Glutamatergic neuron (in vitro differentiated cells): ENCODE data around the gene PLAAT5. TPM values are rescaled to one million over a fixed set of nuclear protein-coding genes. Genes with fewer than 3 reads are reported as not detected.

Experiments used
- DNase-seq: peaks from one replicate; pipeline ENCODE4 v3.0.0; 2022
- H3K27ac Mint-ChIP-seq: one replicate; pipeline ENCODE4 v1.8.0; 2020; ENCODE audit warnings: mild to moderate bottlenecking, mixed read lengths, inconsistent platforms; ENCODE audit not compliant: unreplicated experiment
- H3K27me3 Mint-ChIP-seq: one replicate; pipeline ENCODE4 v1.8.0; 2020; ENCODE audit warnings: mild to moderate bottlenecking, moderate library complexity, mixed read lengths, inconsistent platforms; ENCODE audit not compliant: unreplicated experiment
- H3K36me3 Mint-ChIP-seq: one replicate; pipeline ENCODE4 v1.8.0; 2020; ENCODE audit warnings: mild to moderate bottlenecking, mixed read lengths, inconsistent platforms; ENCODE audit not compliant: unreplicated experiment
- H3K4me1 Mint-ChIP-seq: one replicate; pipeline ENCODE4 v1.8.0; 2020; ENCODE audit warnings: mild to moderate bottlenecking, low read depth, mixed read lengths, inconsistent platforms; ENCODE audit not compliant: unreplicated experiment
- H3K4me3 Mint-ChIP-seq: one replicate; pipeline ENCODE4 v1.8.0; 2020; ENCODE audit warnings: mild to moderate bottlenecking, mixed read lengths, inconsistent platforms; ENCODE audit not compliant: unreplicated experiment
- H3K9me3 Mint-ChIP-seq: one replicate; pipeline ENCODE4 v1.8.0; 2020; ENCODE audit warnings: mild to moderate bottlenecking, moderate library complexity, mixed read lengths, inconsistent platforms; ENCODE audit not compliant: unreplicated experiment
- total RNA-seq: library from RNA; stranded (reverse); fragmentation: NEBNext Ultra II Directional; extraction: Animal tissue kit (Norgen Biotek cat#: 25700); gene quantifications from one replicate; pipeline ENCODE4 v1.2.1, GENCODE V29; 2021; ENCODE audit not compliant: unreplicated experiment
- TF ChIP-seq, protein P1 (sequence below): fragments of 200-600 bp; sonication (generic); IDR thresholded peaks from one replicate; pipeline ENCODE4 v1.5.0; 2021; ENCODE audit not compliant: partially characterized antibody, unreplicated experiment

PLAAT5 gene
- total RNA-seq, 1 donor from 2014 or later: 11.2 TPM

- H3K9me3 Mint-ChIP-seq: peaks cover 18% of the 10 kb centered on the region
- H3K4me3 Mint-ChIP-seq: no peak overlapping the region
- H3K27me3 Mint-ChIP-seq: peaks cover 10% of the 10 kb centered on the region
- no peak overlapping the region for H3K27ac Mint-ChIP-seq
- TF ChIP-seq, protein P1, sequence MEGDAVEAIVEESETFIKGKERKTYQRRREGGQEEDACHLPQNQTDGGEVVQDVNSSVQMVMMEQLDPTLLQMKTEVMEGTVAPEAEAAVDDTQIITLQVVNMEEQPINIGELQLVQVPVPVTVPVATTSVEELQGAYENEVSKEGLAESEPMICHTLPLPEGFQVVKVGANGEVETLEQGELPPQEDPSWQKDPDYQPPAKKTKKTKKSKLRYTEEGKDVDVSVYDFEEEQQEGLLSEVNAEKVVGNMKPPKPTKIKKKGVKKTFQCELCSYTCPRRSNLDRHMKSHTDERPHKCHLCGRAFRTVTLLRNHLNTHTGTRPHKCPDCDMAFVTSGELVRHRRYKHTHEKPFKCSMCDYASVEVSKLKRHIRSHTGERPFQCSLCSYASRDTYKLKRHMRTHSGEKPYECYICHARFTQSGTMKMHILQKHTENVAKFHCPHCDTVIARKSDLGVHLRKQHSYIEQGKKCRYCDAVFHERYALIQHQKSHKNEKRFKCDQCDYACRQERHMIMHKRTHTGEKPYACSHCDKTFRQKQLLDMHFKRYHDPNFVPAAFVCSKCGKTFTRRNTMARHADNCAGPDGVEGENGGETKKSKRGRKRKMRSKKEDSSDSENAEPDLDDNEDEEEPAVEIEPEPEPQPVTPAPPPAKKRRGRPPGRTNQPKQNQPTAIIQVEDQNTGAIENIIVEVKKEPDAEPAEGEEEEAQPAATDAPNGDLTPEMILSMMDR: no peak
- peaks cover 17% of the 10 kb centered on the region for H3K4me1 Mint-ChIP-seq
- peaks cover 22% of the 10 kb centered on the region for H3K36me3 Mint-ChIP-seq
- DNase-seq: no peak
Measured at GRCh38 chr11:63503492-63503891, 12.5 kb upstream of the PLAAT5 start.

DNA sequence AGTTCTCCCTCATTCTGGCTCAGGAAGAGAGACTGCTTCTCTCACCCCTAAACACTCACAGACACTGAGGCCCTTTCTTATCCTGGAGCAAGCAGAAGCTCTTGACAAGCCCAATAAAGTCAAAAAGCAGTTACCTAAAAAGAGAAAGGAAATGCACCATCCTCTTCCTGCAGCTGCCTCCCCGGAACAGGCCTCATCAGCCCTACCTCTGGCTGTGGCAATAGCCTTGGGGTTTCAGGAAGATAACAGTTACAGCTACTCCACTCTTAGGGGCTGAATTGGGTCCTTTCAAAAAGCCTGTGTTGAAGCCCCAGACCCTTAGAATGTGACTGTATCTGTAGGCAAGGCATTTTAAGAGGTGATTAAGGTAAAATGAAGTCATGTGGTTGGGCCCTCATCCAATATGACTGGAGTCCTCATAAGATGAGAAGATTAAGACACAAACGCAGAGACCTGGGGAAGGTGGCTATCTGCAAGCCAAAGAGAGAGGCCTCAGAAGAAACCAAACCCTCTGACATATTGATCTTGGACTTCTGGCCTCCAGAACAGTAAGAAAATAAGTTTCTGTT is 11.4 kb upstream of the PLAAT5 start:
- peaks cover 16% of the 10 kb centered on the region for H3K9me3 Mint-ChIP-seq
- H3K36me3 Mint-ChIP-seq: peaks cover 28% of the 10 kb centered on the region
- no peak overlapping the region for H3K4me3 Mint-ChIP-seq
- peaks cover 16% of the 10 kb centered on the region for H3K4me1 Mint-ChIP-seq
- no peak overlapping the region for H3K27ac Mint-ChIP-seq
- peaks cover 8% of the 10 kb centered on the region for H3K27me3 Mint-ChIP-seq
- TF ChIP-seq, protein P1: no peak
- DNase-seq: no peak

DNA sequence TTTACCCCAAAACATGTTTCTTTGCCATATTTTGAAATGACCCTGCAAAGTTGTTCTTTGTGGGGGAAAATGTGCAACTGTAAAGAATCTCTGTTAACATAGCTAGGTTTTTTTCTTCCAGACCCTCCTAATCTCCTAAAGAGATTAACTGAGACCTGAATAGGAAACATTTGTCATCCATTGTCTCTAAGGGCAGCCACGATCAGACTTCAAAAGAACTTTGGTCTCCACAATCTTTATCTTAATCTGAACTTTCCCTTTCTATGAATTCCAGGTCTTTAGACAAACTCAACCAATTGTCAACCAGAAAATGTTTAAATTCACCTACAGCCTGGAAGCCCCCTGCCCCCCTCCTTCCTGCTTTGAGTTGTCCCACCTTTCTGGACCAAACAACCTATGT is 10.3 kb upstream of the PLAAT5 start:
- DNase-seq: no peak
- H3K27ac Mint-ChIP-seq: no peak overlapping the region
- peaks cover 5% of the 10 kb centered on the region for H3K4me1 Mint-ChIP-seq
- H3K4me3 Mint-ChIP-seq: no peak overlapping the region
- H3K36me3 Mint-ChIP-seq: peaks cover 33% of the 10 kb centered on the region
- peaks cover 15% of the 10 kb centered on the region for H3K9me3 Mint-ChIP-seq
- TF ChIP-seq, protein P1: no peak
- peaks cover 5% of the 10 kb centered on the region for H3K27me3 Mint-ChIP-seq

DNA sequence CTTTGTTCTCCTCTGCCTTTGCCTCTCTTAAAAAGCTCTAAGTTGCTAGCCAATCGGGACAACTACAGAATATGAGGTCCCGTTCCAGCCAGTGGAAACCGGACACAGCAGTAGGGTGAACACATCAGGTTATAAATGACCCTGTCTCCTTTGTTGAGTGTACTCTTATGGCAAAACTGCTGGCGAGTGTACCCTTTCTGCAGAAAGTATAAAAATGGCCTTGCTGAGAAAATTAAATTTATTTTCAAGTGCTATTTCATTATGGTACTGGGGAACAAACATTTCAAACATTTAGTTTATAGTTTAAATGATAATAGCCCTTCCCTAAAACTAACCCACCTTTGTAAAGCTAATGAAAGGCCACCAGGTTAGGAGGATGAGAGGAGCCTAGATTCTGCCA is 8.9 kb upstream of the PLAAT5 start:
- Mint-ChIP-seq H3K27me3 (peaks cover 5% of the 10 kb centered on the region), H3K27ac (no peak overlapping the region), H3K4me3 (no peak overlapping the region), H3K4me1 (peaks cover 3% of the 10 kb centered on the region), H3K9me3 (peaks cover 15% of the 10 kb centered on the region), H3K36me3 (peaks cover 33% of the 10 kb centered on the region)
- TF ChIP-seq, protein P1: no peak
- DNase-seq: no peak

DNA sequence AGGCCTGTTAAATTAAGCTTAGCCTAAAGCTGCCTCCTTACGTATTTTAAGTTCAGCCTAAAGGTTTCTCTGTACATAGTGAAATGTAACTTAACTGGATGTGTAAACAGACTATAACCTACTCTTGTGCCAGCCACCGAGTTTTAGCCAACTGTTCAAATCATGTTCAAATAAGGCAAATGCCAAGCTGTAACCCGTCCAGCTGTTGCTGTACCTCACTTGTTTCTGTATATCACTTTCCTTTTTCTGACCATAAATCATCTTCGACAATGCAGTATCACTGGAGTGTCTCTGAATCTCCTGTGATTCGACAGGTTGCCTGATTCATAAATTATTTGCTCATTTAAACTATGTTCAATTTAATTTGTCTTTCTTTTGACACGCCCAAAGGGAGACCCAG is 4.0 kb upstream of the PLAAT5 start:
- Mint-ChIP-seq H3K9me3 (peaks cover 9% of the 10 kb centered on the region), H3K4me3 (no peak overlapping the region), H3K36me3 (peaks cover 20% of the 10 kb centered on the region), H3K4me1 (peaks cover 14% of the 10 kb centered on the region), H3K27me3 (peaks cover 5% of the 10 kb centered on the region), H3K27ac (no peak overlapping the region)
- TF ChIP-seq, protein P1: no peak
- no peak for DNase-seq
